IMR-90 (cell line): ENCODE results near the gene TULP4. TPM values are rescaled to one million over a fixed set of nuclear protein-coding genes. Genes with fewer than 3 reads are reported as not detected.
A peak's percentile ranks its signal among the peaks of the same experiment; 100 is the strongest.

ENCODE experiments used
- ATAC-seq: fragments of 200-7000 bp; cut with Tn5 transposase; 2 replicates; pipeline ENCODE4 v1.9.1; 2020; ENCODE audit warnings: low read depth, mild to moderate bottlenecking, moderate library complexity
- BruUV-seq: library from RNA; stranded (reverse); fragments of 400-500 nt; replicated peaks from 2 replicates; lab custom pipeline; 2021; lab: Mats Ljungman, UMichigan
- CTCF ChIA-PET: fragments of 300-600 bp; formaldehyde crosslinking; extraction: SDS; loops from one replicate; lab custom pipeline; 2021; ENCODE audit warnings: antibody characterized with exemption; lab: Yijun Ruan, JAX
- POLR2A ChIA-PET: fragments of 300-600 bp; sonication (Branson Sonifier 250); formaldehyde crosslinking; loops from one replicate; lab custom pipeline; 2022; ENCODE audit warnings: antibody characterized with exemption; ENCODE audit not compliant: unreplicated experiment; lab: Charles Lee
- DNase-seq: peaks from one replicate; pipeline ENCODE4 v3.0.0; 2013
- H2AFZ ChIP-seq: replicated peaks from 2 replicates; pipeline ENCODE3; 2013; ENCODE audit warnings: low read length, mild to moderate bottlenecking; ENCODE audit not compliant: poor library complexity
- H2AK5ac ChIP-seq: 2 replicates; pipeline ENCODE4 v1.6.1; 2013; ENCODE audit warnings: low read depth, low read length, inconsistent platforms
- H2AK9ac ChIP-seq: replicated peaks from 2 replicates; pipeline ENCODE3; 2013; ENCODE audit warnings: mild to moderate bottlenecking, low read depth, low read length, moderate library complexity; ENCODE audit not compliant: poor library complexity
- H2BK120ac ChIP-seq: 2 replicates; pipeline ENCODE4 v1.6.1; 2013; ENCODE audit warnings: low read depth, low read length, inconsistent platforms
- H2BK15ac ChIP-seq: 3 replicates; pipeline ENCODE4 v1.6.1; 2013; ENCODE audit warnings: low read depth, low read length, inconsistent platforms
- H2BK20ac ChIP-seq: 2 replicates; pipeline ENCODE4 v1.6.1; 2013; ENCODE audit warnings: low read depth, mild to moderate bottlenecking, inconsistent platforms, low read length, moderate library complexity
- H2BK5ac ChIP-seq: 2 replicates; pipeline ENCODE4 v1.6.1; 2013; ENCODE audit warnings: mild to moderate bottlenecking, low read depth, low read length, inconsistent platforms; ENCODE audit not compliant: poor library complexity, severe bottlenecking
- H3K14ac ChIP-seq: replicated peaks from 2 replicates; pipeline ENCODE4 v1.6.1; 2013; ENCODE audit warnings: low read depth, low read length, inconsistent platforms
- H3K18ac ChIP-seq: 2 replicates; pipeline ENCODE4 v1.6.1; 2013; ENCODE audit warnings: low read depth, low read length, control low read depth
- H3K23ac ChIP-seq: 2 replicates; pipeline ENCODE4 v1.6.1; 2013; ENCODE audit warnings: low read depth, low read length, inconsistent platforms
- H3K27ac ChIP-seq: 2 replicates; pipeline ENCODE4 v1.5.1; 2013; ENCODE audit warnings: mild to moderate bottlenecking, control low read depth, low read length; ENCODE audit not compliant: insufficient read depth
- H3K27me3 ChIP-seq: 2 replicates; pipeline ENCODE4 v1.6.1; 2013; ENCODE audit warnings: low read length; ENCODE audit not compliant: control insufficient read depth, insufficient read depth
- H3K36me3 ChIP-seq: 2 replicates; pipeline ENCODE4 v1.6.1; 2013; ENCODE audit warnings: low read length, mixed read lengths; ENCODE audit not compliant: control insufficient read depth, insufficient read depth
- H3K4ac ChIP-seq: 2 replicates; pipeline ENCODE4 v1.6.1; 2013; ENCODE audit warnings: low read depth, low read length, inconsistent platforms
- H3K4me1 ChIP-seq: 2 replicates; pipeline ENCODE4 v1.6.1; 2013; ENCODE audit warnings: low read length, mixed read lengths; ENCODE audit not compliant: control insufficient read depth, insufficient read depth
- H3K4me2 ChIP-seq: 2 replicates; pipeline ENCODE4 v1.6.1; 2013; ENCODE audit warnings: low read depth, mild to moderate bottlenecking, control low read depth, low read length, moderate library complexity
- H3K4me3 ChIP-seq: 2 replicates; pipeline ENCODE4 v1.5.1; 2013; ENCODE audit warnings: low read depth, mild to moderate bottlenecking, control low read depth, low read length, moderate library complexity; ENCODE audit not compliant: insufficient read depth
- H3K56ac ChIP-seq: 2 replicates; pipeline ENCODE4 v1.6.1; 2013; ENCODE audit warnings: low read length, inconsistent platforms; ENCODE audit not compliant: insufficient read depth; ENCODE audit errors: extremely low read depth
- H3K79me1 ChIP-seq, 2 experiments: 2 replicates each; pipeline ENCODE4 v1.6.1; 2013; ENCODE audit warnings: low read length in 2 of 2, inconsistent platforms in 1 of 2, low read depth in 1 of 2
- H3K9ac ChIP-seq: 2 replicates; pipeline ENCODE4 v1.6.1; 2013; ENCODE audit warnings: low read depth, low read length, control low read depth
- H3K9me1 ChIP-seq: 2 replicates; pipeline ENCODE4 v1.6.1; 2013; ENCODE audit warnings: low read length, inconsistent platforms; ENCODE audit not compliant: insufficient read depth
- H3K9me3 ChIP-seq: 2 replicates; pipeline ENCODE4 v1.6.1; 2013; ENCODE audit warnings: low read length; ENCODE audit not compliant: control insufficient read depth, insufficient read depth
- H4K20me1 ChIP-seq: 2 replicates; pipeline ENCODE4 v1.6.1; 2013; ENCODE audit warnings: low read length, inconsistent platforms; ENCODE audit not compliant: insufficient read depth
- H4K5ac ChIP-seq: 2 replicates; pipeline ENCODE4 v1.6.1; 2013; ENCODE audit warnings: mild to moderate bottlenecking, low read depth, low read length, control low read depth
- H4K8ac ChIP-seq, 2 experiments: 2 replicates each; pipeline ENCODE4 v1.6.1; 2013; ENCODE audit warnings: low read depth in 2 of 2, low read length in 2 of 2, control low read depth in 1 of 2, inconsistent platforms in 1 of 2
- H4K91ac ChIP-seq: 2 replicates; pipeline ENCODE4 v1.6.1; 2013; ENCODE audit warnings: low read depth, low read length, inconsistent platforms; ENCODE audit not compliant: insufficient read depth
- RFX5 ChIP-seq: IDR thresholded peaks from 2 replicates; pipeline ENCODE4 v1.8.0; 2012; ENCODE audit warnings: low read depth, mild to moderate bottlenecking, low read length, moderate library complexity
- WGBS, 2 experiments: methylation state at CpG; one replicate each; pipeline versions ENCODE4 v1.1.5 to v1.1.7; 2013; ENCODE audit warnings: missing lambda C conversion rate in 2 of 2; ENCODE audit not compliant: insufficient read length in 1 of 2; ENCODE audit errors: extremely low coverage in 2 of 2; 5-methylcytosine and 5-hydroxymethylcytosine counted together
- dilution Hi-C: fragments of 300-500 bp; cut with HindIII; formaldehyde crosslinking; loops from one replicate; pipeline ENCODE4 v1.14.3; 2018; ENCODE audit warnings: low sequenced_read_pairs; ENCODE audit not compliant: unreplicated experiment
- in situ Hi-C: fragments of 300-500 bp; cut with MboI; formaldehyde crosslinking; loops from 3 replicates; pipeline ENCODE4 v1.14.3; 2019; ENCODE audit warnings: low sequenced_read_pairs, inconsistent platforms, mixed read lengths
- intact Hi-C: fragments of 100-400 bp; cut with micrococcal nuclease; formaldehyde crosslinking; loops from 2 replicates; pipeline ENCODE4 v1.10.0; 2022
- polyA plus RNA-seq, 3 experiments: library from polyadenylated mRNA; depleted of rRNA; stranded (reverse); fragments of >200 nt; gene quantifications; 2 replicates each; pipeline ENCODE4 v1.2.3, GENCODE V29; 2012; ENCODE audit warnings: low replicate concordance in 1 of 3
- total RNA-seq: library from RNA; depleted of rRNA; stranded (reverse); fragments of >200 nt; gene quantifications from 2 replicates; pipeline ENCODE4 v1.2.3, GENCODE V29; 2012

TULP4 gene
- total and polyA plus RNA-seq, 2 of the 4 experiments (the other 2 are of a cell fraction), result 8.1 to 30.6 TPM

GRCh38 chr6:158417760-158418098, 105.5 kb downstream of the TULP4 start:
- Histone ChIP-seq H4K8ac (no peak overlapping the region), H4K5ac (no peak overlapping the region), H2AFZ (no peak overlapping the region), H3K4me1 (peaks cover 7% of the 10 kb centered on the region), H3K18ac (no peak overlapping the region), H3K23ac (no peak overlapping the region), H2AK5ac (no peak overlapping the region), H3K4me3 (no peak overlapping the region), H3K4ac (no peak overlapping the region), H3K36me3 (peaks cover 5% of the 10 kb centered on the region), H2BK20ac (no peak overlapping the region), H3K79me1 (peaks cover 0 to 15% of the 10 kb centered on the region in 2 experiments; a peak in 3 of 4 replicates), H3K27me3 (no peaks in the 10 kb centered on the region), H2BK15ac (no peak overlapping the region), H3K27ac (no peak overlapping the region), H4K20me1 (no peaks in the 10 kb centered on the region; the same call in 1 of the 2 replicates), H3K9me1 (peaks cover 10% of the 10 kb centered on the region), H4K91ac (no peak overlapping the region), H3K9ac (no peak overlapping the region), H3K4me2 (no peak overlapping the region), H3K9me3 (no peaks in the 10 kb centered on the region), H2BK120ac (no peak overlapping the region), H2BK5ac (no peak overlapping the region), H3K14ac (no peak overlapping the region), H2AK9ac (no peak overlapping the region), H3K56ac (no peak overlapping the region)
- intact Hi-C loops (no loop called here), dilution Hi-C loops (no loop called here), in situ Hi-C loops (no loop called here)
- no TSS peak for BruUV-seq
- WGBS, 2 experiments, result no CpG with 5 or more reads among the region's 1 CpG
- ChIA-PET CTCF (interaction anchor here (0.6 to 1.6 kb wide), 2 partner anchors 14 to 42 kb away, joined by 3 to 5 read pairs; no protein-coding TSS in a partner anchor), POLR2A (interaction anchor here (0.7 kb wide), 1 partner anchor 54 kb away, joined by 26 read pairs; no protein-coding TSS in a partner anchor)
- no peak for TF ChIP-seq RFX5
- peak; percentile 79 for DNase-seq
- ATAC-seq, result peak; percentile 87
